Endothelial cell of umbilical vein (primary cell): Measurements from ENCODE around the gene ASB6.

Experiments
- CTCF ChIP-seq, 2 donors: IDR thresholded peaks; 1 replicate in 1 of 2; 2 replicates in 1 of 2; pipeline ENCODE4 v1.5.1; 2011; ENCODE audit warnings: low read length in 2 of 2, mild to moderate bottlenecking in 2 of 2, moderate library complexity in 2 of 2, control low read depth in 1 of 2, inconsistent platforms in 1 of 2, low read depth in 1 of 2; ENCODE audit not compliant: insufficient read depth in 1 of 2; ENCODE audit errors: extremely low read depth in 1 of 2
- MAX ChIP-seq: IDR thresholded peaks from 2 replicates; pipeline ENCODE4 v1.6.1; 2011; ENCODE audit not compliant: insufficient read depth, insufficient read length
- POLR2A ChIP-seq: IDR thresholded peaks from 2 replicates; pipeline ENCODE4 v1.6.1; 2012; ENCODE audit warnings: low read depth, mild to moderate bottlenecking, control low read depth, low read length

GRCh38 chr9:129612123-129612522 is 29.8 kb downstream of the ASB6 start:
- TF ChIP-seq CTCF (IDR thresholded peaks at IDR 0.05; ENCODE audit: extremely low read depth in 1 of 2, insufficient read depth in 1 of 2, low read depth in 1 of 2, low read length in 2 of 2), result no peak
- no peak for TF ChIP-seq MAX
- TF ChIP-seq POLR2A, result no peak
